RWPE1 (cell line): ENCODE data around the gene IGLL5.

Experiments
- CTCF ChIA-PET: fragments of 350-600 bp; sonication (Branson Sonifier 250); formaldehyde crosslinking; extraction: SDS; loops from one replicate; lab custom pipeline; 2021; lab: Yijun Ruan, JAX
- POLR2A ChIA-PET: fragments of 400-600 bp; formaldehyde crosslinking; extraction: SDS; loops from one replicate; lab custom pipeline; 2020; ENCODE audit warnings: antibody characterized with exemption; ENCODE audit not compliant: low non-redundant PET; lab: Yijun Ruan, JAX
- DNase-seq: peaks from one replicate; pipeline ENCODE4 v3.0.0; 2012; ENCODE audit warnings: low spot score
- H3K27ac ChIP-seq: fragments of 450-650 bp; 2 replicates; pipeline ENCODE4 v1.5.1; 2017
- CTCF ChIP-seq: fragments of 450-650 bp; conservative IDR thresholded peaks from 2 replicates; pipeline ENCODE4 v1.5.1; 2017; ENCODE audit warnings: low read depth, mild to moderate bottlenecking

The IGLL5 gene

GRCh38 chr22:22939588-22940368 lies 52.2 kb downstream of the IGLL5 start:
- no peak overlapping the region for H3K27ac ChIP-seq
- POLR2A ChIA-PET = no interaction called here
- CTCF ChIA-PET = no interaction called here
- no peak for DNase-seq
- TF ChIP-seq CTCF = no peak

- TF ChIP-seq CTCF = no peak
- DNase-seq = no peak
- no peak overlapping the region for H3K27ac ChIP-seq
- ChIA-PET POLR2A (no interaction called here), CTCF (interaction anchor here (0.6 kb wide), 1 partner anchor 19 kb away, joined by 5 read pairs; no protein-coding TSS in a partner anchor)
These were observed 53.5 kb downstream of the IGLL5 start for GRCh38 chr22:22940961-22941605.

GRCh38 chr22:22941831-22942510 lies 54.4 kb downstream of the IGLL5 start:
- no peak for TF ChIP-seq CTCF
- H3K27ac ChIP-seq = no peak overlapping the region
- POLR2A ChIA-PET = no interaction called here
- DNase-seq = no peak
- CTCF ChIA-PET = interaction anchor here (0.6 to 1.8 kb wide), 6 partner anchors 13 to 340 kb away, joined by 3 to 8 read pairs (median 4); no protein-coding TSS in a partner anchor

- TF ChIP-seq CTCF = peak; percentile 72
- H3K27ac ChIP-seq = no peak overlapping the region
- POLR2A ChIA-PET = no interaction called here
- DNase-seq = peak; percentile 17
- CTCF ChIA-PET = interaction anchor here (0.6 to 1.8 kb wide), 5 partner anchors 12 to 339 kb away, joined by 3 to 8 read pairs (median 3); no protein-coding TSS in a partner anchor
These were observed 55.1 kb downstream of the IGLL5 start for GRCh38 chr22:22942511-22943329.

- ChIA-PET POLR2A (no interaction called here), CTCF (interaction anchor here (0.5 to 1.8 kb wide), 2 partner anchors 96 to 546 kb away, joined by 3 to 8 read pairs; no protein-coding TSS in a partner anchor)
- H3K27ac ChIP-seq = no peak overlapping the region
- no peak for DNase-seq
- TF ChIP-seq CTCF = no peak
These were observed 56.1 kb downstream of the IGLL5 start for GRCh38 chr22:22943521-22944267.
